HepG2 (cell line): ENCODE data around the gene IFIT1B. TPM values are rescaled to one million over a fixed set of nuclear protein-coding genes. Genes with fewer than 3 reads are reported as not detected.

Experiments used
- ATAC-seq: fragments of 200-7000 bp; cut with Tn5 transposase; 3 replicates; pipeline ENCODE4 v1.9.1; 2020; ENCODE audit warnings: mild to moderate bottlenecking, moderate library complexity
- BruUV-seq: library from RNA; stranded (reverse); fragments of 400-500 nt; replicated peaks from 2 replicates; lab custom pipeline; 2021; lab: Mats Ljungman, UMichigan
- CTCF ChIA-PET: fragments of 300-600 bp; formaldehyde crosslinking; extraction: SDS; loops from one replicate; lab custom pipeline; 2021; ENCODE audit warnings: low total read pairs, inconsistent platforms, low intra/inter-chr PET ratio; lab: Yijun Ruan, JAX
- POLR2A ChIA-PET: fragments of 350-600 bp; sonication (Branson Sonifier 250); formaldehyde crosslinking; loops from one replicate; lab custom pipeline; 2020; ENCODE audit warnings: antibody characterized with exemption, inconsistent platforms; lab: Yijun Ruan, JAX
- DNase-seq: peaks from one replicate; pipeline ENCODE4 v3.0.0-alpha.2; 2015; ENCODE audit warnings: low spot score
- FAIRE-seq: peaks from 3 replicates; lab custom pipeline; 2011; peaks lifted over from hg19 to GRCh38; lab: Jason Lieb, UNC
- H2AFZ ChIP-seq: one replicate; pipeline ENCODE4 v1.6.1; 2011; ENCODE audit warnings: low read length, inconsistent platforms
- H3K27ac ChIP-seq: fragments of 300-600 bp; 3 replicates; pipeline ENCODE4 v1.8.0; 2011; ENCODE audit warnings: mixed run types, mild to moderate bottlenecking, mixed read lengths, low read length, inconsistent platforms; ENCODE audit not compliant: insufficient read depth; ENCODE audit errors: extremely low read length
- H3K27me3 ChIP-seq, 2 experiments: fragments of 200-600 bp in 1 of 2; 2 replicates in 1 of 2; 3 replicates in 1 of 2; pipeline versions ENCODE4 v1.6.0 to v1.8.0; 2011; ENCODE audit warnings: low read length in 2 of 2, mild to moderate bottlenecking in 2 of 2, moderate library complexity in 2 of 2, inconsistent platforms in 1 of 2; ENCODE audit not compliant: insufficient read depth in 2 of 2, control insufficient read depth in 1 of 2
- H3K36me3 ChIP-seq, 2 experiments: fragments of 200-600 bp in 1 of 2; replicated peaks in 1 of 2; 2 replicates in 1 of 2; 3 replicates in 1 of 2; pipeline versions ENCODE4 v1.5.1 to v1.8.0; 2011; ENCODE audit warnings: low read length in 2 of 2, inconsistent platforms in 1 of 2; ENCODE audit not compliant: insufficient read depth in 2 of 2, control insufficient read depth in 1 of 2
- H3K4me1 ChIP-seq: 2 replicates; pipeline ENCODE4 v1.5.1; 2012; ENCODE audit warnings: low read length, inconsistent platforms; ENCODE audit not compliant: insufficient read depth
- H3K4me2 ChIP-seq: 2 replicates; pipeline ENCODE4 v1.6.0; 2011; ENCODE audit warnings: low read depth, low read length, inconsistent platforms
- H3K4me3 ChIP-seq, 3 experiments: fragments of 200-600 bp in 1 of 3; sonication (generic), shearing (Covaris generic) in 1 of 3; replicated peaks in 1 of 3; 2 replicates each; pipeline ENCODE4 v1.5.1; 2011 to 2016; ENCODE audit warnings: low read length in 3 of 3, inconsistent platforms in 2 of 3, low read depth in 2 of 3, mild to moderate bottlenecking in 2 of 3, control low read depth in 1 of 3, mixed read lengths in 1 of 3; ENCODE audit not compliant: insufficient read depth in 1 of 3
- H3K79me2 ChIP-seq: one replicate; pipeline ENCODE4 v1.6.1; 2011; ENCODE audit warnings: low read length, inconsistent platforms; ENCODE audit not compliant: insufficient read depth
- H3K9ac ChIP-seq: 2 replicates; pipeline ENCODE4 v1.6.0; 2011; ENCODE audit warnings: mild to moderate bottlenecking, low read depth, low read length, inconsistent platforms; ENCODE audit not compliant: insufficient read depth
- H3K9me3 ChIP-seq: 2 replicates; pipeline ENCODE4 v1.5.1; 2012; ENCODE audit warnings: mild to moderate bottlenecking, low read length
- H4K20me1 ChIP-seq: 2 replicates; pipeline ENCODE4 v1.6.0; 2011; ENCODE audit warnings: inconsistent platforms, mild to moderate bottlenecking, low read length, moderate library complexity; ENCODE audit not compliant: insufficient read depth
- CHCHD3 ChIP-seq: sonication (generic); formaldehyde crosslinking; IDR thresholded peaks from 2 replicates; pipeline ENCODE4 v1.8.0; 2022; ENCODE audit warnings: mild to moderate bottlenecking, missing genetic modification reagents, moderate library complexity
- HIVEP1 ChIP-seq: sonication (generic); formaldehyde crosslinking; IDR thresholded peaks from 2 replicates; pipeline ENCODE4 v1.4.0; 2020; ENCODE audit warnings: mild to moderate bottlenecking, missing genetic modification reagents
- KLF6 ChIP-seq: IDR thresholded peaks from 2 replicates; pipeline ENCODE4 v1.8.0; 2016; ENCODE audit warnings: missing biosample characterization, missing genetic modification reagents
- NFKB2 ChIP-seq: sonication (generic); formaldehyde crosslinking; IDR thresholded peaks from 2 replicates; pipeline ENCODE4 v1.4.0; 2020; ENCODE audit warnings: missing genetic modification reagents, borderline replicate concordance
- NFYB ChIP-seq: sonication (generic); formaldehyde crosslinking; IDR thresholded peaks from 2 replicates; pipeline ENCODE4 v1.4.0; 2020; ENCODE audit warnings: missing genetic modification reagents
- SIX4 ChIP-seq: sonication (generic); formaldehyde crosslinking; IDR thresholded peaks from 2 replicates; pipeline ENCODE4 v1.4.0; 2020; ENCODE audit warnings: missing genetic modification reagents
- SOX6 ChIP-seq, 2 experiments: fragments of 450-650 bp in 1 of 2; sonication (generic) in 1 of 2; formaldehyde crosslinking in 1 of 2; IDR thresholded peaks; 2 replicates each; pipeline versions ENCODE4 v1.4.0 to v1.6.1; 2017 to 2020; ENCODE audit warnings: antibody characterized with exemption in 1 of 2, mild to moderate bottlenecking in 1 of 2, missing genetic modification reagents in 1 of 2
- WGBS: methylation state at CpG from one replicate; pipeline ENCODE4 v1.1.6; 2017; ENCODE audit warnings: low lambda C conversion rate; 5-methylcytosine and 5-hydroxymethylcytosine counted together
- in situ Hi-C: cut with HindIII; loops from 2 replicates; pipeline ENCODE4 v1.10.0; 2017; ENCODE audit warnings: low pct_unique_long_range_greater_than_20kb; ENCODE audit not compliant: extremely low pct_ligation_motif_present
- intact Hi-C: fragments of 100-400 bp; cut with micrococcal nuclease; formaldehyde crosslinking; loops from one replicate; pipeline ENCODE4 v1.10.0; 2022; ENCODE audit not compliant: unreplicated experiment
- polyA plus RNA-seq, 8 experiments: library from polyadenylated mRNA; depleted of rRNA in 3 of 8; stranded (reverse) in 7 of 8; unstranded in 1 of 8; fragments of >200 nt; fragmentation: Illumina TruSeq in 4 of 8; extraction: Trizol in 4 of 8; gene quantifications; 2 replicates each; pipeline versions ENCODE4 v1.2.1 to v1.2.3, GENCODE V29; 2011 to 2016; ENCODE audit warnings: low read depth in 4 of 8, missing spikeins in 1 of 8, mixed read lengths in 1 of 8; ENCODE audit not compliant: insufficient read depth in 1 of 8
- total RNA-seq, 5 experiments: library from RNA; depleted of rRNA; stranded (reverse); fragments of >200 nt; fragmentation: Illumina TruSeq; extraction: Trizol; gene quantifications; 2 replicates each; pipeline ENCODE4 v1.2.3, GENCODE V29; 2016; ENCODE audit warnings: low read depth in 1 of 5
- TF ChIP-seq, protein P1 (sequence below), 2 experiments: sonication (generic) in 1 of 2; formaldehyde crosslinking in 1 of 2; IDR thresholded peaks; 2 replicates each; pipeline versions ENCODE4 v1.4.0 to v1.6.1; 2016 to 2020; ENCODE audit warnings: borderline replicate concordance in 1 of 2, low read depth in 1 of 2, mild to moderate bottlenecking in 1 of 2, missing genetic modification reagents in 1 of 2
- TF ChIP-seq, protein P2 (sequence below): sonication (generic); formaldehyde crosslinking; IDR thresholded peaks from 2 replicates; pipeline ENCODE4 v1.5.1; 2020; ENCODE audit warnings: mild to moderate bottlenecking, moderate library complexity, missing genetic modification reagents
- TF ChIP-seq, protein P3 (sequence below): sonication (generic); formaldehyde crosslinking; IDR thresholded peaks from 2 replicates; pipeline ENCODE4 v1.4.0; 2020; ENCODE audit warnings: mild to moderate bottlenecking, missing genetic modification reagents
- TF ChIP-seq, protein P4 (sequence below): sonication (generic); formaldehyde crosslinking; IDR thresholded peaks from 2 replicates; pipeline ENCODE4 v1.5.0; 2020; ENCODE audit warnings: missing genetic modification reagents

IFIT1B gene
- total and polyA plus RNA-seq, 2 of the 13 experiments (the other 11 are each of a cell fraction or from before 2014, with no cell fraction given), result not detected

DNA sequence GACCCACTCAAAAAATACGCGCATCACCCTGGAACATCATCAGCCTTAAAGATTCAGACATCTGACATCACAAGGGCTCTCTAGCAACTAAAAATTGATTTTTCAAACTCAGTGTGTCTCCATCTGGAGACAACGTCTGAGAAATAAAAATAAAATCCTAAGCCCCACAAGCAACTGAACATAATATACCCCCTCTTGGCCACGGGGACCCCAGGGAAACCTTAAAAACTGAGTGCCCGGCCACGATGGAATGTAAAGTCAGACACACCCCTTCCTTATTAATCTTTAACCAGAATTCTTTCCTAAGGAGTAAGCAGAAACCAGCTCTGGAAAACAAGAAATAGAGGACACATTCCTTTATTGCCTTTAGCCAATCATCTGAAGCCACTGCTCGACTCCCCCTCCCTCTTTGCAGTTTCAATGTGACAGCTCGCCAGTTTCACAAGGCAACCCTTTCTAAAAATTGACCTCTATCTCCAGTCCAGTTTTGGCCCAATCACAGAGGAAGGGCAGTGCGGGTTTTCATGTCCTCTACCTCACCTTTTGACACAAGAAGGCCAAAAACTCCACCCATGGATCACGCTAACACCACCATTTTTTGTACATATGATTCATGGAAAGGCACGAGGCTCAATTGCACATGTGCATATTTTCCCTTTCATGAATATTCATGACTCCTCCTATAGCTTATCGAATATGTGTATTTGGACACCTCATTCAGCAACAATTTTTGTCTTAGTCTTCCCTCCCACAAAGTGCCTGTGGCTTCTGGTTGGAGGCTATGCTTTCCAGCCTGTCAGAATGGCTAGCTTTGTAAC is 25.9 kb upstream of the IFIT1B start:
- H3K4me1 ChIP-seq, result peaks cover 63% of the 10 kb centered on the region
- POLR2A ChIA-PET, result interaction anchor here (0.7 to 3.5 kb wide), 10 partner anchors 14 to 292 kb away, joined by 3 to 17 read pairs (median 6); partner anchors contain the start of genes IFIT1, IFIT2 and IFIT3
- H3K4me3 ChIP-seq, result peak overlapping the region; percentile 30 to 56 (median 36); a peak in 5 of 6 replicates
- WGBS, result 4% methylated on average over 12 of the region's 12 CpGs
- peak; percentile 89 for DNase-seq
- no peaks in the 10 kb centered on the region for H3K27me3 ChIP-seq
- H3K79me2 ChIP-seq, result no peaks in the 10 kb centered on the region
- no peaks in the 10 kb centered on the region for H3K9me3 ChIP-seq
- peak; percentile 79 for ATAC-seq
- peak overlapping the region; percentile 52 for H3K9ac ChIP-seq
- peak overlapping the region; percentile 66 for H2AFZ ChIP-seq
- intact Hi-C loops (no loop called here), in situ Hi-C loops (no loop called here)
- FAIRE-seq, result peak; percentile 82
- H3K27ac ChIP-seq, result peak overlapping the region; percentile 68
- H3K4me2 ChIP-seq, result peak overlapping the region; percentile 69
- no TSS peak for BruUV-seq
- H3K36me3 ChIP-seq, result no peaks in the 10 kb centered on the region
- no peaks in the 10 kb centered on the region for H4K20me1 ChIP-seq
- CTCF ChIA-PET, result no interaction called here
- no peak for TF ChIP-seq HIVEP1 (CRISPR knock-in tag)
- TF ChIP-seq, protein P1, sequence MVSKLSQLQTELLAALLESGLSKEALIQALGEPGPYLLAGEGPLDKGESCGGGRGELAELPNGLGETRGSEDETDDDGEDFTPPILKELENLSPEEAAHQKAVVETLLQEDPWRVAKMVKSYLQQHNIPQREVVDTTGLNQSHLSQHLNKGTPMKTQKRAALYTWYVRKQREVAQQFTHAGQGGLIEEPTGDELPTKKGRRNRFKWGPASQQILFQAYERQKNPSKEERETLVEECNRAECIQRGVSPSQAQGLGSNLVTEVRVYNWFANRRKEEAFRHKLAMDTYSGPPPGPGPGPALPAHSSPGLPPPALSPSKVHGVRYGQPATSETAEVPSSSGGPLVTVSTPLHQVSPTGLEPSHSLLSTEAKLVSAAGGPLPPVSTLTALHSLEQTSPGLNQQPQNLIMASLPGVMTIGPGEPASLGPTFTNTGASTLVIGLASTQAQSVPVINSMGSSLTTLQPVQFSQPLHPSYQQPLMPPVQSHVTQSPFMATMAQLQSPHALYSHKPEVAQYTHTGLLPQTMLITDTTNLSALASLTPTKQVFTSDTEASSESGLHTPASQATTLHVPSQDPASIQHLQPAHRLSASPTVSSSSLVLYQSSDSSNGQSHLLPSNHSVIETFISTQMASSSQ (IDR thresholded peaks at IDR 0.05; ENCODE audit: low read depth), result peak; percentile 76
- TF ChIP-seq, protein P1 (CRISPR knock-in tag; IDR thresholded peaks at IDR 0.05; ENCODE audit: borderline replicate concordance), result peak; percentile 79; the same call in 1 of the 2 replicates
- TF ChIP-seq, protein P2, sequence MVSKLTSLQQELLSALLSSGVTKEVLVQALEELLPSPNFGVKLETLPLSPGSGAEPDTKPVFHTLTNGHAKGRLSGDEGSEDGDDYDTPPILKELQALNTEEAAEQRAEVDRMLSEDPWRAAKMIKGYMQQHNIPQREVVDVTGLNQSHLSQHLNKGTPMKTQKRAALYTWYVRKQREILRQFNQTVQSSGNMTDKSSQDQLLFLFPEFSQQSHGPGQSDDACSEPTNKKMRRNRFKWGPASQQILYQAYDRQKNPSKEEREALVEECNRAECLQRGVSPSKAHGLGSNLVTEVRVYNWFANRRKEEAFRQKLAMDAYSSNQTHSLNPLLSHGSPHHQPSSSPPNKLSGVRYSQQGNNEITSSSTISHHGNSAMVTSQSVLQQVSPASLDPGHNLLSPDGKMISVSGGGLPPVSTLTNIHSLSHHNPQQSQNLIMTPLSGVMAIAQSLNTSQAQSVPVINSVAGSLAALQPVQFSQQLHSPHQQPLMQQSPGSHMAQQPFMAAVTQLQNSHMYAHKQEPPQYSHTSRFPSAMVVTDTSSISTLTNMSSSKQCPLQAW (CRISPR knock-in tag), result 0 out of 2 replicates have a peak, but pooled peaks have one; percentile 14
- no peak for TF ChIP-seq SIX4 (CRISPR knock-in tag)
- TF ChIP-seq NFYB (CRISPR knock-in tag), result peak; percentile 50
- TF ChIP-seq SOX6 (IDR thresholded peaks at IDR 0.05), result no peak
- peak; percentile 65 for TF ChIP-seq SOX6 (CRISPR knock-in tag; IDR thresholded peaks at IDR 0.05)
- no peak for TF ChIP-seq NFKB2
- no peak for TF ChIP-seq CHCHD3 (CRISPR knock-in tag)
- TF ChIP-seq, protein P3, sequence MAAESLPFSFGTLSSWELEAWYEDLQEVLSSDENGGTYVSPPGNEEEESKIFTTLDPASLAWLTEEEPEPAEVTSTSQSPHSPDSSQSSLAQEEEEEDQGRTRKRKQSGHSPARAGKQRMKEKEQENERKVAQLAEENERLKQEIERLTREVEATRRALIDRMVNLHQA, result no peak
- TF ChIP-seq, protein P4, sequence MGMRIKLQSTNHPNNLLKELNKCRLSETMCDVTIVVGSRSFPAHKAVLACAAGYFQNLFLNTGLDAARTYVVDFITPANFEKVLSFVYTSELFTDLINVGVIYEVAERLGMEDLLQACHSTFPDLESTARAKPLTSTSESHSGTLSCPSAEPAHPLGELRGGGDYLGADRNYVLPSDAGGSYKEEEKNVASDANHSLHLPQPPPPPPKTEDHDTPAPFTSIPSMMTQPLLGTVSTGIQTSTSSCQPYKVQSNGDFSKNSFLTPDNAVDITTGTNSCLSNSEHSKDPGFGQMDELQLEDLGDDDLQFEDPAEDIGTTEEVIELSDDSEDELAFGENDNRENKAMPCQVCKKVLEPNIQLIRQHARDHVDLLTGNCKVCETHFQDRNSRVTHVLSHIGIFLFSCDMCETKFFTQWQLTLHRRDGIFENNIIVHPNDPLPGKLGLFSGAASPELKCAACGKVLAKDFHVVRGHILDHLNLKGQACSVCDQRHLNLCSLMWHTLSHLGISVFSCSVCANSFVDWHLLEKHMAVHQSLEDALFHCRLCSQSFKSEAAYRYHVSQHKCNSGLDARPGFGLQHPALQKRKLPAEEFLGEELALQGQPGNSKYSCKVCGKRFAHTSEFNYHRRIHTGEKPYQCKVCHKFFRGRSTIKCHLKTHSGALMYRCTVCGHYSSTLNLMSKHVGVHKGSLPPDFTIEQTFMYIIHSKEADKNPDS (CRISPR knock-in tag), result no peak
- TF ChIP-seq KLF6, result no peak
